Trophoblast cell (in vitro differentiated cells and primary cell): Measurements from ENCODE around the gene CACNA1C.

Experiments
- DNase-seq, 2 donors: peaks; one replicate each; pipeline ENCODE4 v3.0.0-alpha.2; 2016
- H2AFZ ChIP-seq: 2 replicates; pipeline ENCODE4 v1.6.1; 2013; ENCODE audit warnings: low read length, moderate library complexity, mild to moderate bottlenecking; ENCODE audit not compliant: insufficient read depth, poor library complexity
- H2AK5ac ChIP-seq: 2 replicates; pipeline ENCODE4 v1.6.1; 2013; ENCODE audit warnings: mild to moderate bottlenecking, low read length
- H2BK120ac ChIP-seq: 2 replicates; pipeline ENCODE4 v1.6.1; 2013; ENCODE audit warnings: low read length, mild to moderate bottlenecking, moderate library complexity; ENCODE audit not compliant: insufficient read depth, poor library complexity
- H2BK12ac ChIP-seq: 2 replicates; pipeline ENCODE4 v1.6.1; 2013; ENCODE audit warnings: mild to moderate bottlenecking, low read length, moderate library complexity
- H2BK5ac ChIP-seq: 2 replicates; pipeline ENCODE4 v1.6.1; 2013; ENCODE audit warnings: low read length, low read depth, moderate library complexity, mild to moderate bottlenecking; ENCODE audit not compliant: poor library complexity
- H3K14ac ChIP-seq: 2 replicates; pipeline ENCODE4 v1.6.1; 2013; ENCODE audit warnings: mild to moderate bottlenecking, low read length
- H3K18ac ChIP-seq: 2 replicates; pipeline ENCODE4 v1.6.1; 2013; ENCODE audit warnings: mild to moderate bottlenecking, low read length
- H3K23ac ChIP-seq: 2 replicates; pipeline ENCODE4 v1.6.1; 2013; ENCODE audit warnings: low read length
- H3K27ac ChIP-seq: 2 replicates; pipeline ENCODE4 v1.5.1; 2013; ENCODE audit warnings: low read depth, mild to moderate bottlenecking, inconsistent platforms, low read length, moderate library complexity
- H3K27me3 ChIP-seq: 2 replicates; pipeline ENCODE4 v1.6.1; 2013; ENCODE audit warnings: inconsistent platforms, mild to moderate bottlenecking, low read length, moderate library complexity; ENCODE audit not compliant: insufficient read depth
- H3K36me3 ChIP-seq, 2 experiments: 1 replicate in 1 of 2; 2 replicates in 1 of 2; pipeline ENCODE4 v1.6.1; 2013; ENCODE audit warnings: low read length in 2 of 2, mild to moderate bottlenecking in 2 of 2, moderate library complexity in 1 of 2; ENCODE audit not compliant: insufficient read depth in 2 of 2, control insufficient read depth in 1 of 2
- H3K4ac ChIP-seq: 2 replicates; pipeline ENCODE4 v1.6.1; 2013; ENCODE audit warnings: low read depth, mild to moderate bottlenecking, low read length, moderate library complexity
- H3K4me1 ChIP-seq, 2 experiments: 1 replicate in 1 of 2; 2 replicates in 1 of 2; pipeline ENCODE4 v1.6.1; 2013; ENCODE audit warnings: low read length in 2 of 2, mild to moderate bottlenecking in 2 of 2, moderate library complexity in 1 of 2; ENCODE audit not compliant: insufficient read depth in 2 of 2, control insufficient read depth in 1 of 2
- H3K4me2 ChIP-seq: 2 replicates; pipeline ENCODE4 v1.6.1; 2013; ENCODE audit warnings: inconsistent platforms, mild to moderate bottlenecking, low read length, moderate library complexity
- H3K4me3 ChIP-seq: 2 replicates; pipeline ENCODE4 v1.5.1; 2013; ENCODE audit warnings: mild to moderate bottlenecking, low read depth, low read length, inconsistent platforms
- H3K79me1 ChIP-seq: one replicate; pipeline ENCODE4 v1.6.1; 2013; ENCODE audit warnings: low read length
- H3K79me2 ChIP-seq: 2 replicates; pipeline ENCODE4 v1.6.1; 2013; ENCODE audit warnings: low read length, mild to moderate bottlenecking; ENCODE audit not compliant: control insufficient read depth, insufficient read depth, poor library complexity
- H3K9ac ChIP-seq: 2 replicates; pipeline ENCODE4 v1.6.1; 2013; ENCODE audit warnings: mild to moderate bottlenecking, low read length
- H3K9me3 ChIP-seq: 2 replicates; pipeline ENCODE4 v1.6.1; 2013; ENCODE audit warnings: low read depth, mild to moderate bottlenecking, control low read depth, inconsistent platforms, low read length; ENCODE audit not compliant: insufficient read depth
- H4K12ac ChIP-seq: 2 replicates; pipeline ENCODE4 v1.6.1; 2013; ENCODE audit warnings: low read depth, mild to moderate bottlenecking, low read length, moderate library complexity
- H4K8ac ChIP-seq: 2 replicates; pipeline ENCODE4 v1.6.1; 2013; ENCODE audit warnings: low read depth, mild to moderate bottlenecking, low read length, moderate library complexity
- H4K91ac ChIP-seq: one replicate; pipeline ENCODE4 v1.6.1; 2013; ENCODE audit warnings: low read depth, mild to moderate bottlenecking, low read length, moderate library complexity
- WGBS: extraction: QIAGEN DNeasy Blood & Tissue Kit; methylation state at CpG from one replicate; pipeline ENCODE4 v1.1.7; 2013; ENCODE audit warnings: missing lambda C conversion rate; ENCODE audit not compliant: insufficient read length, insufficient coverage; ENCODE audit errors: extremely low coverage; 5-methylcytosine and 5-hydroxymethylcytosine counted together

CACNA1C gene

DNA sequence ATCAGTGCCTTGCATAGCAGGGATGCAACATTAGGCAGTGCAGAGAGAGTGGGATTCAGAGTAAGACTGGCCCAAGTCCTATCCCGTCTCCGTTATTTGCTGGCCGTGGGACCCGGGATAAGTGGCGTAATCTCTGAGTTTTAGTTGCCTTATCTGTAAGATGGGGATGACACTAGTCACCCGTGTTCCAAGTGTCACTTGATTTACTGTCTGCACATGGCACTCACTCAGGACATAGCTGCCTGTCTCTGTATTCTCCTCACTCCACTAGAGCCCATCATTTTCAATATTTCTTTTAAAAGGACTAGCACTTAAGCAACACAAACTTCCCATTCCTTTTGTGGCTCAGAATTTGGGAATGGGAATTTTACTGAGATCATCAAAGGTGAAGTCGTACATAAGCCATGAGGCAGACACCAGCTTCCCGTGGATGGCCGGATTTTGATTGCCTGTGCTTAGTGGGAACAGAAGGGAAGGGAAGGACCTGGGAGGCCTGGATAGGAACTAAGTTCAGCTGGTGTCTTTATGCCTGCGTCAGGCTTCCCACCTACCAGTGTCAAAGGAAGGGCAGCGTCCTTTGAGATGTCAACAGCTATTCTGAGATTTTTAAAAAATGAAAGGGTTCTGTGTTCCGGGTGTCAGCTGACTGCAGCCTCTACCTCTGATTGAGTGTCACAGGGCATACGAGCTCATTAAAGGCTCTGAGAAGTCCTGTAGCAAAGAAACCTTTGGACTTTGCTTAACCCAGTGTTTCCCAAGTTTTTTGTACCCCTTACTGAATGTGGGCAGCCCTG, 361.4 kb downstream of the CACNA1C start:
- no peak overlapping the region for H3K18ac ChIP-seq
- H3K14ac ChIP-seq = no peak overlapping the region
- H4K8ac ChIP-seq = no peak overlapping the region
- no peaks in the 10 kb centered on the region for H3K79me2 ChIP-seq
- no CpG with 5 or more reads among the region's 13 CpGs for WGBS
- no peak overlapping the region for H2BK120ac ChIP-seq
- no peak overlapping the region for H2AK5ac ChIP-seq
- H3K4me1 ChIP-seq = peaks cover 3 to 4% of the 10 kb centered on the region in 2 experiments
- H3K4ac ChIP-seq = no peak overlapping the region
- no peak for DNase-seq
- no peaks in the 10 kb centered on the region for H3K36me3 ChIP-seq
- no peak overlapping the region for H3K27ac ChIP-seq
- no peak overlapping the region for H4K12ac ChIP-seq
- no peak overlapping the region for H2AFZ ChIP-seq
- H3K9me3 ChIP-seq = no peaks in the 10 kb centered on the region
- H2BK12ac ChIP-seq = no peak overlapping the region
- H3K4me3 ChIP-seq = no peak overlapping the region
- no peak overlapping the region for H3K4me2 ChIP-seq
- H3K79me1 ChIP-seq = no peaks in the 10 kb centered on the region
- no peak overlapping the region for H2BK5ac ChIP-seq
- H4K91ac ChIP-seq = no peak overlapping the region
- H3K23ac ChIP-seq = no peak overlapping the region
- no peak overlapping the region for H3K9ac ChIP-seq
- no peaks in the 10 kb centered on the region for H3K27me3 ChIP-seq

DNA sequence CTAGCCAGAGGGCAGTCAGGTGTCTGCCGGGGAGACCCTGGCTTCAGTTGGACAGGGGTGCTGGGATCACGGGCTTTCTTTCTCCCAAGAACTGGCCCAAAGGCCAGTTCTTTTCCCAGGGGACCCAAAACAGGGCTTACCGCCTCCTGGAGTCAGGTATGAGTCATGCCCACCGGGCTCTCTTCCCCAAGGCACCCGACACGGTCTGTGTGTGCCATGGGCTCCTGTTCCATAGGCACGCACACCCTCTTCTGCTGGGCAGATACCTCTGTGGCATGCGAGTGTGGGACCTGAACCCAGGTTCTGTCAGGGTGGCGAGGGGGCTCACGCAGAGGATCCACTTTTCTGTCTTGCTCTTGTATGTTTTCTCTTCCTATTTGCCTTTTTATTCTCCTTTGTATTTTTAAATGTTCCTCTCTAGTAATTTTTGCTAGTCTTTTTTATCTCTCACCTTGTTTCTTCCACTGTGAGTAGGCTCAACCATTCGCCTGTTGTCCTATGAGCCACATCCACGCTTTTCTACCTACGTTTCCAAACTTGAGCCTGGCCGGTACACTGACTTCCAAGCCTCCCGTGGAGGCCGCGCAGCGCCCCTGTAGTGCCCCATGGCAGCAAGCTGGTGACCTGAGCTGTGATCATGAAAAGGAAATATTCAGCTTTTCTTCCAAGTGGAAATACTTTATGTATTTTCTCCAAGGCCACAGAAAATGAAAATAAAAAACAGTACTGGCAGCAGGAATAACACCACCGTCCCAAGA, 362.2 kb downstream of the CACNA1C start:
- Histone ChIP-seq H2AK5ac (no peak overlapping the region), H2BK12ac (no peak overlapping the region), H4K91ac (no peak overlapping the region), H4K8ac (no peak overlapping the region), H4K12ac (no peak overlapping the region), H3K4me2 (no peak overlapping the region), H2BK120ac (no peak overlapping the region), H3K4ac (no peak overlapping the region), H3K79me2 (no peaks in the 10 kb centered on the region), H2AFZ (no peak overlapping the region), H3K23ac (no peak overlapping the region), H3K36me3 (no peaks in the 10 kb centered on the region), H3K4me3 (no peak overlapping the region), H3K4me1 (peaks cover 3 to 4% of the 10 kb centered on the region in 2 experiments), H3K18ac (no peak overlapping the region), H3K27ac (no peak overlapping the region), H3K27me3 (no peaks in the 10 kb centered on the region), H3K9me3 (no peaks in the 10 kb centered on the region), H2BK5ac (no peak overlapping the region), H3K14ac (no peak overlapping the region), H3K79me1 (no peaks in the 10 kb centered on the region), H3K9ac (no peak overlapping the region)
- WGBS = no CpG with 5 or more reads among the region's 19 CpGs
- no peak for DNase-seq

DNA sequence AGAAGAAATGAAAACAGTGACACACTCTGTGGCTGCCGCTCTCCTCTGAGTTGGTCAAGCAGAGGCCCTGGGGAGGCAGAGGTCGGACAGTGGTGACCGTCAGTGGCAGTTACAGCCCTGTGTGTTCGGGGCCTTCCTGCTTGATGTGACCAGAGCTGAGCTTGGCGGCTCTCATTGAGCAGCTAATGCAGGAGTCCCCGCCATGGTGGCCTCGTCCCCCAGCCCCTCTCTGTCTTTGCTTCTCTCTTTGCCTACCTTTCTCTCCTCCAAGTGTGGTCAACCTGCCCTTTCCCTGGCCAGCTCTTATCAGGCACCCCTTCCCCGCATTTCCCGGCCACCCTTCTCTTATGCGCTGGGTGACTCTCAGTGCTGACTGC, 362.8 kb downstream of the CACNA1C start:
- Histone ChIP-seq H3K27ac (no peak overlapping the region), H2AFZ (no peak overlapping the region), H3K14ac (no peak overlapping the region), H4K91ac (no peak overlapping the region), H3K9ac (no peak overlapping the region), H2BK5ac (no peak overlapping the region), H2BK120ac (no peak overlapping the region), H3K9me3 (no peaks in the 10 kb centered on the region), H3K4ac (no peak overlapping the region), H3K4me1 (peaks cover 3 to 4% of the 10 kb centered on the region in 2 experiments), H4K8ac (no peak overlapping the region), H3K79me1 (no peaks in the 10 kb centered on the region), H4K12ac (no peak overlapping the region), H3K23ac (no peak overlapping the region), H3K36me3 (no peaks in the 10 kb centered on the region), H3K4me3 (no peak overlapping the region), H3K79me2 (no peaks in the 10 kb centered on the region), H2AK5ac (no peak overlapping the region), H3K4me2 (no peak overlapping the region), H2BK12ac (no peak overlapping the region), H3K27me3 (no peaks in the 10 kb centered on the region), H3K18ac (no peak overlapping the region)
- no CpG with 5 or more reads among the region's 10 CpGs for WGBS
- no peak for DNase-seq

DNA sequence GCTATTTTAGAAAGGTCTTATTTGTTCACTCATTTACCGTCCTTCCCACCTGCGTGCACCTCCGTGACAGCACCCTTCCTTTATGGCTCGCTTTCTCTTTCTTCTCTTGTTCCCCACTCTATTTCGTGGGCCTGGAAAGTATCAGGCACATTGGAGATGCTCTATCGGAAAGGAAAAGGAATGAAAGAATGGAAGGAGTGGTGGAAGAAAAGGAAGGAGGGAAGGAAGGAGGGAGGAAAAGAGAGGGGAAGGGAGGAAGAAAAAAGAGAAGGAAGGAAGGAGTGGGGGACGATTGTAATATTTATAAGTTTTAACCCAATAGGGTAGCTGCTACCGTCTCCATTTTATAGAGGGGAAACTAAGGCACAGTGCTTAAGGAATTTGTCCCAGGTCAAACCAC, 363.4 kb downstream of the CACNA1C start:
- H2BK5ac ChIP-seq = no peak overlapping the region
- H4K12ac ChIP-seq = no peak overlapping the region
- H3K36me3 ChIP-seq = no peaks in the 10 kb centered on the region
- no peak overlapping the region for H3K9ac ChIP-seq
- peaks cover 3 to 4% of the 10 kb centered on the region in 2 experiments for H3K4me1 ChIP-seq
- H2AK5ac ChIP-seq = no peak overlapping the region
- 100% methylated on average over 1 of the region's 8 CpGs for WGBS
- no peaks in the 10 kb centered on the region for H3K9me3 ChIP-seq
- no peak overlapping the region for H3K14ac ChIP-seq
- H3K18ac ChIP-seq = no peak overlapping the region
- H2BK12ac ChIP-seq = no peak overlapping the region
- H3K79me1 ChIP-seq = no peaks in the 10 kb centered on the region
- DNase-seq = no peak
- H3K23ac ChIP-seq = no peak overlapping the region
- H3K79me2 ChIP-seq = no peaks in the 10 kb centered on the region
- no peak overlapping the region for H4K91ac ChIP-seq
- H2AFZ ChIP-seq = no peak overlapping the region
- H3K27ac ChIP-seq = no peak overlapping the region
- H3K4ac ChIP-seq = no peak overlapping the region
- H2BK120ac ChIP-seq = no peak overlapping the region
- H3K4me2 ChIP-seq = no peak overlapping the region
- no peak overlapping the region for H3K4me3 ChIP-seq
- no peaks in the 10 kb centered on the region for H3K27me3 ChIP-seq
- no peak overlapping the region for H4K8ac ChIP-seq
